ENCODE measurements around the gene SPACA9.

The SPACA9 gene

DNA sequence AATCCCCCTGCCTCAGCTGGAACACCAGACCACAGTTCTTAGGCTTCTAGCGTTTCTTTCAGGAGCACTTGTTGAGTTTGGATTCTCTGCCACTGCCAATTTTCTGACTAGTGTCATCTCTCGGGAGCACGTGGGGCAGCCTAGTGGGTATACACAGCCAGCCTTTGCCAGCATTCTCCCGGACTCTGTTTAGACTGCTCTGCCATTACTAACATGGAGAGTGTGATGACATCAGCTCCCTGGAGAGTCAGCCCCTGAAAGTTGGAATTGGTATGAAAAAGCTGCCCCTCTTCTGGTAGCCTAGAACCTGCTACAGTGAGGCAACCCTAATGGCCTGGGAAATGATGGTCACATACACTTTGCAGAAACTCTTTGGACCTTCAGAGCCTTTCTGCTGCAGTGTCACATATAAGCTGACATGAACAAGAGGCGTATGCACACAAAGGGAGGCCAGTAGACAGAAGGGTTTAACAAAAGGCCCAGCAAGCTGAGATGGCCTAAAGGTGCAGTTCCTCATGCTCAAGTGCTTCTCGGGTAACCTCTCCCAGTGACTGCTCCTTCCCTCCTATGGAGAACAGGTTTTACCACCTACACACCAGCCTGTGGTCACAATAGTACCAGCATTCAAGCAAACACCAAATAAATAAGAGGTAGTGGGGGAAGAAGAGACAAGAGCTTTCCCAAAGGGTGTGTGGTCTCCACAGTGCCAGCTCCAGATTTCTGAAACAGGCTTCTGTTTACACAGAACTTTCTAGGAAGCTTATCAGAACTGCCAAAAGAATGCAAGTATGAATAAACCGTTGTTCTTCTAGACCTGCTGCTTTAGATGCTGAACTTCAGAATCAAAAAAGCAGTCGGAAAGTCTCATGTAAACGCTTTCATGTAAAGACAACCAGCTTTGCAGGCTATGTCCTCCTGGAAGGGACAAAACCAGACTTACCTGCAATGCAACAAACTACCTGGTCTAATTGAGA is 16.5 kb downstream of the SPACA9 start:
- DNase-seq (ENCODE audit: low spot score) = no peak

DNA sequence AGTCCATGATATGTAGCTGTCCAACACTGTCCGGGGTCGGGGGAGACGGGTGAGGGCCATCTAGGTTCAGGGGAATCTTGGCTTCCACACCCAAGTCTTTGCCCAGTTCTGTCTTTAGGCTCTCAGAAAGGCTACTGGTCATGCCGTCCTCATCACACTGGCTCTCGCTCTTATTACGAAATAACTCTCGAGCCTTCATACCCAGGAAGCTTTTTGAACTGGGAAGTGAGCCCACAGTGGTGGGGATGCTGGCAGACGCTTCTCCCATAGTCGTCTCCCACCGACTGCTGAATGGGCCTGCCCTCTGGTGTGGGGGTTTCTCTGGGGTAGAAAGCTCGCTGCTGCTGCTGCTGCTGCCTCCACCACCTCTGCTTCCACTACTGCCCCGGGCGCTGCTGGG is 17.6 kb downstream of the SPACA9 start:
- no peak for DNase-seq (ENCODE audit: low spot score)

DNA sequence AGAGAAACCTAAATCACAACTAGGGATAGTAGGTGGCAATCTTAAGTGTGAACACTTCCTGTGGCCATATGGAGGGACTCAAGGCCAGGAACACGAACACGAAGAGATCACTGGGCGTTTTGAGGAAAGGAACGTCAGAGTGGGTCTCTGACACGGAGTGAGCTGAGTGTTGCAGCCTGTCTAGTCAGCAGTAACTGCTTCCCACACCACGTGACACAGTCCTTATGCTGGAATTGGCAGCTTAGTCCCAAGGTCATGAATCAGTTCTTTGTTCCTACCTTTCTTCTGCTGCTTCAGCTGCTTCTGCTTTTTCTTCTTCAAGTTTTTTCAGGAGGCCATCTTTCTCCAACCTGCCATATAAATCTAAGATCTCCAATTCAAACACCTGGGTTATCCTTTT is 18.2 kb downstream of the SPACA9 start:
- no peak for DNase-seq (ENCODE audit: low spot score)

- no peak for DNase-seq (ENCODE audit: low spot score)
These were observed 19.4 kb downstream of the SPACA9 start for GRCh38 chr9:132898051-132898450.

- DNase-seq (ENCODE audit: low spot score) = peak; percentile 81
These were observed 23.4 kb downstream of the SPACA9 start for GRCh38 chr9:132901858-132902831.

DNA sequence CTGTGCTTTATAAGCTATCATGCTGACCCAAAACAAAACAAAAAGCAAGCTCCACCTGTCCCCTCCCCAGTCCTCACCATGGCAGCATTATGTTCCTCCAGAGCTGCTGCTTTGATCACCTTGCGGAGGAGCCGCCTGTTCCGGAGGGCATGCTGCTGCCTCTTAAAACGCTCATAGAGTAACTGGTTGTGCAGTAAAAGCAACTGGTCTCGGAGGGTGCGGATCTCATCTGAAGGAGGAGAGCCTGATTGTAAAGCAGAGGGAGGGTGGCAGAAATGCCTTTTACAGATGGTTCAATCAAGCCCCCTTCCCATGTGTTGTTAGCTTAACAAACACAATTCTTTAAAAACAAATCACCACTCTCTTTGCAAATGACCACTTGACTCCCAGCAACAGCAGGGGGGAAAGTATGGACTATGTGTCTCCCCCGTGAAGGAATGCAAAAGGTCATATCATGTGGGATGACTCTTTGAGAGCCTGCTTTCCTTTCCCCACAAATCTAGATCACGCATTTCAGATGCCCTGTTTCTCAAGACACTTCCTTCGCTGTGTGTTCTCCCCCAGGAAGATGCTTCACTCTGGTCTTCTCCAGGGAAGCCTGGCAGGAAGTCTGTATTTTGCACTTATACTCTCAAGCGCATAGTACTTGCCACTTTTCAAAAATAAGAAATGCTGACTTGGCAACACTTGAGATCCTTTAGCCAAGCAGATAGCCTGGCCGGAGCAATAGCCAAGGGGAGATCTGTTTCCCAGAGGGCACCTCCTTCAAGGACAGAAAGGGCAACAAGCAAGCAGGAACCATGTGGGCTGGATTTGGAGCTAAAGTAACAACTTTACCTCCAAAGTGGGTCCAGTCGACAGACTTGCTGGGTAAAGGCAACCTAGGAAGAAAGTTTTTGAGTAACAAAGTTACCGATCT is 25.1 kb downstream of the SPACA9 start:
- DNase-seq (ENCODE audit: low spot score) = no peak

GRCh38 chr9:132905726-132906125 is 27.0 kb downstream of the SPACA9 start:
- DNase-seq (ENCODE audit: low spot score) = no peak

GRCh38 chr9:132908635-132909034 is 29.9 kb downstream of the SPACA9 start:
- DNase-seq (ENCODE audit: low spot score) = no peak

DNA sequence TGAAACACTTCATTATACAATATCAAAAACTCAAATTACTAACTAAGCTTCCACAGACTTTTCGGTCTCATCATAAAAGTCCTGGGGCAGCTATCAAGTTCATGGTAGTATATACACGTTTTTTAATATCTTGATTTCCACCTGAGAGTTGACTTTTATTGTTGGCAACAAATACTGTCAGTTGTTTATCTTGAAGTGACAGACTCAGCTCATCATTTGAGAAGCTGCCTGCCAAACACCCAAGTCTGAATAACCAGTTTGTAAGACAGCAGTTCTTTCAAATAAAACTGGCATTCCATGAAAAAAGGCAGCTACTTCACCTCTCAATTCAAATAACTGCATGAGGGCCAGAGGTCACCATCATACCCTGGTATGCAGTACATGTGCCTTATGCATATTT is 30.6 kb downstream of the SPACA9 start:
- DNase-seq (ENCODE audit: low spot score) = no peak

DNA sequence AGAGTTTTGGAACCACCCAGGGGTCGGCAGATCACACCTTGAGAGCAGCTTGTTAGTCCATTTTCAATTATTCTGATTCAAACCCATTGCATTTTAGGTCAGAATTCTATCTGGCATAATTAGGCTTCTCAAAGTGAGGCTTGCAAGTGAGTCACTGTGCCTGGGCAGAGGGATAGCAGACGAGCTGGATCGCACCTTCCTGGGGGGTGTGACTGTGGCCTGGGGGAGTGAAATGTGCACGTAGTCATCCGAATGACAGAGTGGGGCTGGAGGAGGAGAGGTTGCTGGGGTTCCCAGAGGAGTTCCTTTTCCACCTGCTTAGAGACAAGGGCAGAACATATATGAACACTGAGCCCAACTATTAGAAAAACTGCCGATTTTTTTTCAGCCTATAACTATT is 31.7 kb downstream of the SPACA9 start:
- DNase-seq (ENCODE audit: low spot score) = no peak

- no peak for DNase-seq (ENCODE audit: low spot score)
These were observed 33.4 kb downstream of the SPACA9 start for GRCh38 chr9:132912131-132912530.

GRCh38 chr9:132914924-132915323 is 36.2 kb downstream of the SPACA9 start:
- DNase-seq (ENCODE audit: low spot score) = no peak

DNA sequence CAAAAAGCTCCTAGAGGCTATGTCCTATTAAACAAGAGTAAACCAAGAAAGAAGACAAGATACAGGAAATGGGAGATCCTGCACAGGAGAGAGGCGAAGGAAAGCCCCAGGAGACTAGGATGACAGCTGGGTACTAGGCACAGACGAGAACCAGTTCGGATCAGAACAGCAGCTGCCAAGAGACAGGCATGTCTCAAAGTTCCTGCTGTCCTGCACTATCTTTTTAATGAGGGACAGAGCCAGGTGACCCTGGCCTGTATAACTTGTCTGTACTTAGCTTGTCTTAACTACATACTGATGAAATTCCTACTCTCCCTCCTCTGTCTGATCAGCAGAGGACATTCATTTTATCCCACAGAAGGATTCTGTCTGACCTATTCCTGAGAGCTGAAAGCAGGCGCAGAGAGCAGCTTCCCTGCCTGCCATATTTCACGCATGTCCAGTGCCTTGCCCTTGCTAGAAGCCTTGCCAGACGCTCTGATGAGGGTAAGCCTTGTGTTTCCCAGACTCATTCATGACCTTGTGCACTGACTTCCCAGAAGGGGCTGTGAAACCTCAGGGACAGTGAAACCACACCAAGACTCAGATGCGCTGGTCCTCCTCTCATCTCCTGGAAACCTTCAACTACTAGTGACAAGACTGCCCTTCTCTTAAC is 41.0 kb downstream of the SPACA9 start:
- DNase-seq (ENCODE audit: low spot score) = no peak

DNA sequence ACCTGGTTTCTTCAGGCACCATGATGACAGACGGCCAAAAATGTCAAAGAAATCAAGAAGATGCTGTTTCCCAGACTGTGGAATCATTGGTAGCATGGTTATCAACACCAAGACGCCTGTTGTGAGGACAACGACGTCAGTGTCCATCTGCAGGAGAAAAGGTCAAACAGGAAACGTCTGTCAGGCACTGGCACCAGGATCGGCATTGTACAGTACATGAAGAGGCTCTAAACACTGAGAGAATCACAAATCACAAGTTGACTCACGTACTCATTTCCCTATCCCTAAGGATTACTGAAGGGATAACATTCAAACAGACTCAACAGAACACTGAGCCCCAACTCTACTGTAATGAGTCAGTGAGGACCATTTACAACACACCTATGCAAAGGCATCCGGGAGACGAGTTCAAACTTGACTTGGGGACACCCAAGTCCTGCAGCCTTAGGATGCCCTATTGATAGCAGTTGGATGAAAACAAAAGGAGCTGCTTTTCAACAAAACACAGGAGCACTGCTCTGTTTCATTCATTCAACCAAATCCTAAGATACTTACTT is 44.7 kb downstream of the SPACA9 start:
- DNase-seq (ENCODE audit: low spot score) = no peak

DNA sequence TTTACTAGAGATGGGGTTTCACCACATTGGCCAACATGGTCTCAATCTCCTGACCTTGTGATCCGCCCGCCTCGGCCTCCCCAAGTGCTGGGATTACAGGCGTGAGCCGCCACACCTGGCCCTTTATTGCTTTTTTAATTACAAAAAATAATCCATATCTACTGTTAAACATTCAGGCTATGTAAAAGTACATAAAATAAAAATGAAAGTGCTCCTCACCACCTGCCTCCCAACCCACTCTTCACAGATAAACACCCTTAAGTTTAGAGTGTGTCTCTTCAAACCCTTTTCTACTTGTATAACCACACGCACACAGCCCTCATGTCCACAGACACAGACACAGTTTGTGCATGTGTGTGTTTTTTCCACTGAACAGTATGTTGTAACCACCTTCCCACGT is 49.0 kb downstream of the SPACA9 start:
- no peak for DNase-seq (ENCODE audit: low spot score)

- DNase-seq (ENCODE audit: low spot score) = no peak
These were observed 52.6 kb downstream of the SPACA9 start for GRCh38 chr9:132931178-132931735.

- DNase-seq (ENCODE audit: low spot score) = no peak
These were observed 56.3 kb downstream of the SPACA9 start for GRCh38 chr9:132935026-132935425.

DNA sequence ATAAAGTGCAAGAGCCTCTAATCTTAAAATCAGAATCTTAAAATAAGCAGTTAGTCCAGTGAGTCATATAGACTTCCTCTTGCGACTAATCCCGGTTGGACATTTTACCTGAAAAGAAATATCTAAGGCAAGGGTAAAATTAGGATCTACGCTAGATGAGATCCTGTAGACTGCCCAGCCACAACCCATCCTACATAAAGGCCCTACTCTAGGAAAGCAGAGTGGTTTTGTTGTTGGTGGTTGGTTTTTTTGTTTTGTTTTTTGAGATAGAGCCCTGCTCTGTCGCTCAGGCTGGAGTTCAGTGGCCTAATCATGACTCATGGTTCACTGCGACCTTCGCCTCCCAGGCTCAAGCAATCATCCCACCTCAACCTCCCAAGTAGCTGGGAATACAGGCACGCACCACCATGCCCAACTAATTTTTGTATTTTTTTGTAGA is 58.8 kb downstream of the SPACA9 start:
- DNase-seq (ENCODE audit: low spot score) = no peak

- DNase-seq (ENCODE audit: low spot score) = no peak
These were observed 60.5 kb downstream of the SPACA9 start for GRCh38 chr9:132939169-132939568.

Data from left forelimb (tissue), 1 donor.